Natural killer cell (primary cell): Measurements from ENCODE around the gene TNFRSF25. TPM values are rescaled to one million over a fixed set of nuclear protein-coding genes. Genes with fewer than 3 reads are reported as not detected.

Experiments
- ATAC-seq, 3 donors: fragments of 150-1000 bp in 2 of 3; fragments of 200-7000 bp in 1 of 3; cut with Tn5 transposase; 1 replicate in 1 of 3; 2 replicates in 2 of 3; pipeline ENCODE4 v1.10.0; 2021; ENCODE audit warnings: mild to moderate bottlenecking in 2 of 3, moderate library complexity in 2 of 3
- DNase-seq, 2 donors: peaks; one replicate each; pipeline versions ENCODE4 v3.0.0 to v3.0.0-alpha.2; 2013 to 2021; ENCODE audit warnings: mixed read lengths in 1 of 2
- H3K27ac ChIP-seq: one replicate; pipeline ENCODE4 v1.5.1; 2013; ENCODE audit warnings: mild to moderate bottlenecking, low read length
- H3K27me3 ChIP-seq: one replicate; pipeline ENCODE4 v1.6.1; 2013; ENCODE audit warnings: low read length; ENCODE audit not compliant: control insufficient read depth, insufficient read depth
- H3K36me3 ChIP-seq: one replicate; pipeline ENCODE4 v1.6.1; 2013; ENCODE audit warnings: low read length; ENCODE audit not compliant: control insufficient read depth, insufficient read depth
- H3K4me1 ChIP-seq: one replicate; pipeline ENCODE4 v1.6.1; 2013; ENCODE audit warnings: low read length; ENCODE audit not compliant: control insufficient read depth, insufficient read depth
- H3K4me3 ChIP-seq: one replicate; pipeline ENCODE4 v1.5.1; 2013; ENCODE audit warnings: low read length
- H3K9me3 ChIP-seq: one replicate; pipeline ENCODE4 v1.6.1; 2013; ENCODE audit warnings: low read length; ENCODE audit not compliant: control insufficient read depth, insufficient read depth
- H3K27ac Mint-ChIP-seq, 2 donors: one replicate each; pipeline ENCODE4 v1.8.0; 2022; ENCODE audit warnings: mild to moderate bottlenecking in 2 of 2, mixed read lengths in 2 of 2, moderate library complexity in 1 of 2
- H3K27me3 Mint-ChIP-seq, 2 donors: one replicate each; pipeline ENCODE4 v1.8.0; 2022; ENCODE audit warnings: low read depth in 2 of 2, mixed read lengths in 2 of 2
- H3K36me3 Mint-ChIP-seq: one replicate; pipeline ENCODE4 v1.8.0; 2022; ENCODE audit warnings: mixed read lengths
- H3K4me1 Mint-ChIP-seq, 2 donors: one replicate each; pipeline ENCODE4 v1.8.0; 2022; ENCODE audit warnings: mixed read lengths in 2 of 2
- H3K4me3 Mint-ChIP-seq: one replicate; pipeline ENCODE4 v1.8.0; 2022; ENCODE audit warnings: mild to moderate bottlenecking, moderate library complexity, mixed read lengths
- H3K9me3 Mint-ChIP-seq, 2 donors: one replicate each; pipeline ENCODE4 v1.8.0; 2022; ENCODE audit warnings: mixed read lengths in 2 of 2
- WGBS: methylation state at CpG from one replicate; pipeline ENCODE4 v1.1.7; 2013; ENCODE audit warnings: missing lambda C conversion rate; ENCODE audit not compliant: insufficient coverage; 5-methylcytosine and 5-hydroxymethylcytosine counted together
- intact Hi-C: fragments of 100-400 bp; cut with micrococcal nuclease; formaldehyde crosslinking; loops from one replicate; pipeline ENCODE4 v1.14.2; 2022
- total RNA-seq, 4 donors: library from RNA; stranded (reverse); fragments of 120-200 nt in 1 of 4; gene quantifications; one replicate each; pipeline versions ENCODE4 v1.2.3 to v1.2.4, GENCODE V29; 2013 to 2022
- TF ChIP-seq, protein P1 (sequence below): fragments of 200-600 bp; IDR thresholded peaks from one replicate; pipeline ENCODE4 v1.8.0; 2022; ENCODE audit warnings: antibody characterized with exemption

Gene TNFRSF25
- total RNA-seq, 3 donors from 2014 or later (not counting 1 experiment from before 2014, with no cell fraction given), result 14.5 to 41.5 (median 19.9) TPM

DNA sequence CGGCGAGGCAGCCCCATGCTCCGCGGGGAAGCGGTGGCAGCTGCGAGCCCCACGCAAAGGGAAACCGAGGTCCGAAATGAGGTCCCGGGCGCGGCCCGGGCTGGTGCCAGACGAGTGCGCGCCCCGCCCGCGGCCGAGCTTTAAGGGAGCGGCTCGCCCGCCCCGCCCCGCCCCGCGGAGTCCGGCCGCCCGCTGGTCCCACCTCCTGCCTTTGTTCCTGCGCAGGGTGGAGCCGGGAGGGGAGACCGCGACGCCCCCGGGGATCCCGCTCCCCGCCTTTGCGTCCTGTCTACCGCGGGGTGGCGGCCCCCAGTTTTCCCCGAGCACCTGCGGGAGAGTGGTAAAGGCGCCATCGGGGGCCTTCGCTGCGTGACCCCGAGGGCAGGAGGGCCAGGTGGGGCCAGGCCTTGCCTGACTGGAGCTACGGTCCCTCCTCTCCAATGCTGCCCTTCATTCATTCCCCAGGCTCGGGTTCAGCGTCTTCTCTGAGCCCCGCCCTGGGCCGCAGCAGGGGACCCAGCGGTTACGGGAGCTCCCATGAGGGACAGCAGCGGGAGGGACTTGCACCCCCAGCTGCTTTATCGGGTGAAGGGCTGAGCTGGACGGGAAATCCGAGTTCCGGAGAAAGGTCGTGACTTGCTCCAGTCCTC lies 46.0 kb downstream of the TNFRSF25 start, which contains the start of gene HES2:
HES2 (minus strand) TSS at position 116 of the 650 bp plus-strand sequence; CDS start at position 17, 99 bp downstream.
- ATAC-seq (no peak), DNase-seq (no peak)
- TF ChIP-seq, protein P1, sequence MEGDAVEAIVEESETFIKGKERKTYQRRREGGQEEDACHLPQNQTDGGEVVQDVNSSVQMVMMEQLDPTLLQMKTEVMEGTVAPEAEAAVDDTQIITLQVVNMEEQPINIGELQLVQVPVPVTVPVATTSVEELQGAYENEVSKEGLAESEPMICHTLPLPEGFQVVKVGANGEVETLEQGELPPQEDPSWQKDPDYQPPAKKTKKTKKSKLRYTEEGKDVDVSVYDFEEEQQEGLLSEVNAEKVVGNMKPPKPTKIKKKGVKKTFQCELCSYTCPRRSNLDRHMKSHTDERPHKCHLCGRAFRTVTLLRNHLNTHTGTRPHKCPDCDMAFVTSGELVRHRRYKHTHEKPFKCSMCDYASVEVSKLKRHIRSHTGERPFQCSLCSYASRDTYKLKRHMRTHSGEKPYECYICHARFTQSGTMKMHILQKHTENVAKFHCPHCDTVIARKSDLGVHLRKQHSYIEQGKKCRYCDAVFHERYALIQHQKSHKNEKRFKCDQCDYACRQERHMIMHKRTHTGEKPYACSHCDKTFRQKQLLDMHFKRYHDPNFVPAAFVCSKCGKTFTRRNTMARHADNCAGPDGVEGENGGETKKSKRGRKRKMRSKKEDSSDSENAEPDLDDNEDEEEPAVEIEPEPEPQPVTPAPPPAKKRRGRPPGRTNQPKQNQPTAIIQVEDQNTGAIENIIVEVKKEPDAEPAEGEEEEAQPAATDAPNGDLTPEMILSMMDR, result no peak
- intact Hi-C loops, result no loop called here
- Histone ChIP-seq H3K27ac (no peak within 1 kb of the TSS), H3K9me3 (no peaks in the 10 kb centered on the region), H3K36me3 (no peaks in the 10 kb centered on the region), H3K4me1 (peaks cover 26% of the 10 kb centered on the region), H3K27me3 (peaks cover 48% of the 10 kb centered on the region), H3K4me3 (no peak within 1 kb of the TSS)
- under 1% methylated on average over 62 of the region's 62 CpGs for WGBS
- peaks cover 24 to 51% of the 10 kb centered on the region in 2 donors for H3K27me3 Mint-ChIP-seq
- no peak within 1 kb of the TSS for H3K27ac Mint-ChIP-seq
- H3K4me1 Mint-ChIP-seq, result peaks cover 0 to 8% of the 10 kb centered on the region in 2 donors
- no peaks in the 10 kb centered on the region for H3K9me3 Mint-ChIP-seq
- H3K4me3 Mint-ChIP-seq, result no peak within 1 kb of the TSS
- H3K36me3 Mint-ChIP-seq, result no peaks in the 10 kb centered on the region

DNA sequence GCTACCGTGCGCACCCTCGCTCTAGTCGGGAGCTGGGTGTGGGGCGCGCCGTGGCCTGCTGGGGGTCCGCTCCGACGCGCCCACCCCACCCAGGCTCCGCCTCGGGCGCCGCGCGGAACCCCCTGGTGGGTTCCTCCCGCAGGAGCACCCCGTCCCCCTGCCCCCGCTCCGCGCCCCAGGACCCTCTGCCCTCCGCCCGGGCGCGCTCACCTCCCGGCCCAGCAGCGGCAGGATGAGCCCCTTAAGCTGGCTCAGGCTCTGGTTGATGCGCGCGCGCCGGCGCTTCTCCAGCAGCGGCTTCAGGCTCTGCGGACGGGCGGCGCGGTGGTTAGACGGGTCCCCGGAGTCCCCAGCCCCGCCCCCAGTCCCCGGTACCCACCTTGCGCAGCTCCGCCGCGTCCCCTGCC lies 46.6 kb downstream of the TNFRSF25 start:
- H3K4me3 ChIP-seq, result no peak overlapping the region
- no peaks in the 10 kb centered on the region for H3K36me3 Mint-ChIP-seq
- H3K9me3 ChIP-seq, result no peaks in the 10 kb centered on the region
- H3K27me3 Mint-ChIP-seq, result peaks cover 27 to 54% of the 10 kb centered on the region in 2 donors
- peaks cover 0 to 10% of the 10 kb centered on the region in 2 donors for H3K4me1 Mint-ChIP-seq
- no peak overlapping the region for H3K27ac ChIP-seq
- H3K27ac Mint-ChIP-seq, result no peak overlapping the region
- peaks cover 51% of the 10 kb centered on the region for H3K27me3 ChIP-seq
- no peak overlapping the region for H3K4me3 Mint-ChIP-seq
- TF ChIP-seq, protein P1, result no peak
- WGBS, result 5% methylated on average over 48 of the region's 48 CpGs
- ATAC-seq (no peak), DNase-seq (no peak)
- intact Hi-C loops, result no loop called here
- H3K9me3 Mint-ChIP-seq, result no peaks in the 10 kb centered on the region
- H3K36me3 ChIP-seq, result no peaks in the 10 kb centered on the region
- H3K4me1 ChIP-seq, result peaks cover 27% of the 10 kb centered on the region

DNA sequence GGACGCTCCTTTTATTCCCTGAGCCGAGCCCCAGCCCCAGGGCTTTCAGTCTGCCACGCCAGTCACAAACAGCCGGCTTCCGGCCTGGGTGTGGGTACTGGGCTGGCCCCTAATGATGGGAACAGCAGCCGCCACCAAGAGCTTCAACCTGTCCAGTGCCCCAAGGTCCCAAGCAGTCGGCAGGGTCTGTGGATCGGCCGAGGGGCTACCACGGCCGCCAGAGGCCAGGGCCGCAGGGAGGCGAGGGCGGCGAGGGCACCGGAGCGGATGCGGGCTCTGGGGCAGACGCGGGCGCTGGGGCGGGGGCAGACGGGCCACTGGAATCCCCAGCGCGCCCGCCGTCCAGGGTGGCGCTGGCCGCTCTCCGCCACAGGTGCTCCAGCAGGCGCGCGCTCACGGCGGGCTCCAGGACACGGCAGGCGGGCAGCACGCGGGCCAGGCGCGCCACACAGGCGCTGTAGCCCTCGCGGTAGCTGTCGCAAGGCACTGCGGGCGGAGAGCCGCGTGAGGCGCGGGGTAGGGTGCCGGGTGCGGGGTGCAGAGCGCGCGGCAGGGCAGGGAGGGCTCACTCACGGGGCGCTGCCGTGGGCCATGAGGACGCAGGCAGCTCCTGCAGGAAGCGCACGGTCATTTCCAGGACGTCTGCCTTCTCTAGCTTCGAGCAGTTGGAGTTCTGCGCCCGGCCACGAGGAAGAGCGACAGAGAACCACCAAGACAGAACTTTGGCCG lies 47.1 kb downstream of the TNFRSF25 start:
- no peak overlapping the region for H3K4me3 Mint-ChIP-seq
- peaks cover 46% of the 10 kb centered on the region for H3K27me3 ChIP-seq
- H3K36me3 ChIP-seq, result no peaks in the 10 kb centered on the region
- no peaks in the 10 kb centered on the region for H3K36me3 Mint-ChIP-seq
- DNase-seq, result no peak
- H3K4me1 Mint-ChIP-seq, result peaks cover 0 to 6% of the 10 kb centered on the region in 2 donors
- no peak overlapping the region for H3K4me3 ChIP-seq
- no peak overlapping the region for H3K27ac Mint-ChIP-seq
- TF ChIP-seq, protein P1, result no peak
- H3K9me3 ChIP-seq, result no peaks in the 10 kb centered on the region
- no peaks in the 10 kb centered on the region for H3K9me3 Mint-ChIP-seq
- H3K27me3 Mint-ChIP-seq, result peaks cover 30 to 52% of the 10 kb centered on the region in 2 donors
- no peak for ATAC-seq
- peaks cover 24% of the 10 kb centered on the region for H3K4me1 ChIP-seq
- intact Hi-C loops, result no loop called here
- H3K27ac ChIP-seq, result no peak overlapping the region
- WGBS, result 13% methylated on average over 69 of the region's 69 CpGs
